Sigmoid colon (tissue), 4 donors: ENCODE measurements around the gene DGKD.

ENCODE experiments used
- EP300 ChIP-seq, 4 donors: sonication (generic); formaldehyde crosslinking; IDR thresholded peaks; one replicate each; pipeline ENCODE4 v1.6.1; 2017; ENCODE audit warnings: antibody characterized with exemption in 4 of 4
- POLR2A ChIP-seq, 2 donors: fragments of 450-650 bp; IDR thresholded peaks; one replicate each; pipeline ENCODE4 v1.6.1; 2016; ENCODE audit warnings: antibody characterized with exemption in 2 of 2, mild to moderate bottlenecking in 2 of 2, moderate library complexity in 2 of 2
- POLR2AphosphoS5 ChIP-seq, 4 donors: sonication (generic); formaldehyde crosslinking; IDR thresholded peaks; one replicate each; pipeline ENCODE4 v1.6.1; 2017; ENCODE audit warnings: antibody characterized with exemption in 4 of 4
- TF ChIP-seq, protein P1 (sequence below), 4 experiments: fragments of 450-650 bp in 3 of 4; fragments of 200-600 bp in 1 of 4; IDR thresholded peaks; one replicate each; pipeline ENCODE4 v1.5.1; 2016 to 2019; ENCODE audit warnings: antibody characterized with exemption in 4 of 4, mild to moderate bottlenecking in 3 of 4, moderate library complexity in 2 of 4

DNA sequence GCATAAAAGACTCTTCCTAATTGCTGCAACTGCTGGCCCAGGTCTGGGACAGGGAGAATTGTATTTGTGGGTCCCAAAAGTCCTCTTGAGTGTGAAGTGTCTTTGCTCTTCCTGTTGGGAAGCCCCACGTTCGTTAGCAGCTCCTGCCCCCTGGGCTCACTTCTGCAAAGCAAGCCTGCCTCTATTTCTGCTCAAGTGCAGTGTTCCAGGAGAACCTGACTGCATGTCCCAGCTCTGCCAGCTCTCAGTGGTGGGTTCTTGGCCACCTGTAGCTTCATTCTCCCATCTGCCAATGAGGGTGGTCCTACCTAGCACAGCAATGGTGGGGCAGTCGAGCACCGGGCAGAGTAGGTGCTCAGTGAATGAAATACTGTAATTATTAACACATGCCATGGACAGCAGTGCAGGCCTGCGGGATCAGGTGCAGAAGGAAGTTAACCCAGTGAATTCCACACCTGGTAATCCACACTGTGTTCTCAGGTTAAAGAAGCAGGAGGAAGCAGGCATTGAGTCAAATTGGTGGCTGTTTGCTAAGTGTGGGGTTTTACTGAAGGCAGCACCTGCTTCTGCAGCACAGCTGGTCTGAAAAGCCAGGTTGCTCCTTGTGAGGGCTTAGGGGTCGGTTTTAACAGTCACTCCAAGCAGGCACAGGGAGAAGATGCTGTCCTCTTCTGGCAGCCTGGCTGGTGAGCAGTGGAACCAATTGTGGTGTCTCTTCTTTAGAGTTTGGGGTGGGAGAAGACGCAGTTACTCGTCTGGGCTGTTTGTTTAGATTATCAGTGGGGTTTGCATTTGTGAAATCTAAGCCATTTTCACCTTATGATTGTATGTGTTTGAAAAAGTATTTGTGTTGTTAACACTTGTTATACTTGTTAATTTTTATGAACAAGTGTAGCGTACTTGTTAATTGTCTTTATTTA, 54.3 kb downstream of the DGKD start:
- TF ChIP-seq, protein P1, sequence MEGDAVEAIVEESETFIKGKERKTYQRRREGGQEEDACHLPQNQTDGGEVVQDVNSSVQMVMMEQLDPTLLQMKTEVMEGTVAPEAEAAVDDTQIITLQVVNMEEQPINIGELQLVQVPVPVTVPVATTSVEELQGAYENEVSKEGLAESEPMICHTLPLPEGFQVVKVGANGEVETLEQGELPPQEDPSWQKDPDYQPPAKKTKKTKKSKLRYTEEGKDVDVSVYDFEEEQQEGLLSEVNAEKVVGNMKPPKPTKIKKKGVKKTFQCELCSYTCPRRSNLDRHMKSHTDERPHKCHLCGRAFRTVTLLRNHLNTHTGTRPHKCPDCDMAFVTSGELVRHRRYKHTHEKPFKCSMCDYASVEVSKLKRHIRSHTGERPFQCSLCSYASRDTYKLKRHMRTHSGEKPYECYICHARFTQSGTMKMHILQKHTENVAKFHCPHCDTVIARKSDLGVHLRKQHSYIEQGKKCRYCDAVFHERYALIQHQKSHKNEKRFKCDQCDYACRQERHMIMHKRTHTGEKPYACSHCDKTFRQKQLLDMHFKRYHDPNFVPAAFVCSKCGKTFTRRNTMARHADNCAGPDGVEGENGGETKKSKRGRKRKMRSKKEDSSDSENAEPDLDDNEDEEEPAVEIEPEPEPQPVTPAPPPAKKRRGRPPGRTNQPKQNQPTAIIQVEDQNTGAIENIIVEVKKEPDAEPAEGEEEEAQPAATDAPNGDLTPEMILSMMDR (IDR thresholded peaks at IDR 0.05) = no peak
- TF ChIP-seq POLR2A (IDR thresholded peaks at IDR 0.05) = no peak
- TF ChIP-seq POLR2AphosphoS5 (IDR thresholded peaks at IDR 0.05) = no peak
- no peak for TF ChIP-seq EP300 (IDR thresholded peaks at IDR 0.05)
